H9 (cell line): ENCODE results near the gene ARID1B. TPM values are rescaled to one million over a fixed set of nuclear protein-coding genes. Genes with fewer than 3 reads are reported as not detected.
A peak's percentile ranks its signal among the peaks of the same experiment; 100 is the strongest.

ENCODE experiments used
- DNase-seq: peaks from one replicate; pipeline ENCODE4 v3.0.0-alpha.2; 2017
- H2AFZ ChIP-seq: one replicate; pipeline ENCODE4 v1.6.1; 2013; ENCODE audit warnings: mild to moderate bottlenecking, low read length, control low read depth, moderate library complexity
- H2AK5ac ChIP-seq: 2 replicates; pipeline ENCODE4 v1.6.1; 2013; ENCODE audit warnings: low read length, control low read depth, mixed read lengths; ENCODE audit not compliant: insufficient read length
- H2BK120ac ChIP-seq: one replicate; pipeline ENCODE4 v1.6.1; 2013; ENCODE audit warnings: low read depth, mild to moderate bottlenecking, low read length, control low read depth, inconsistent platforms; ENCODE audit not compliant: poor library complexity, severe bottlenecking
- H2BK12ac ChIP-seq: 2 replicates; pipeline ENCODE4 v1.6.1; 2013; ENCODE audit warnings: low read length, control low read depth, mixed read lengths, low read depth; ENCODE audit not compliant: insufficient read length
- H2BK15ac ChIP-seq: 2 replicates; pipeline ENCODE4 v1.6.1; 2013; ENCODE audit warnings: low read depth, low read length, control low read depth
- H2BK20ac ChIP-seq: one replicate; pipeline ENCODE4 v1.6.1; 2013; ENCODE audit warnings: low read depth, mild to moderate bottlenecking, low read length, control low read depth, inconsistent platforms; ENCODE audit not compliant: poor library complexity, severe bottlenecking
- H2BK5ac ChIP-seq: 2 replicates; pipeline ENCODE4 v1.6.1; 2013; ENCODE audit warnings: low read length, control low read depth, mixed read lengths; ENCODE audit not compliant: insufficient read length
- H3K14ac ChIP-seq: 2 replicates; pipeline ENCODE4 v1.6.1; 2013; ENCODE audit warnings: low read length, control low read depth; ENCODE audit not compliant: insufficient read depth
- H3K18ac ChIP-seq: 2 replicates; pipeline ENCODE4 v1.6.1; 2013; ENCODE audit warnings: low read depth, mild to moderate bottlenecking, mixed read lengths, low read length, control low read depth; ENCODE audit not compliant: insufficient read length
- H3K23ac ChIP-seq: 2 replicates; pipeline ENCODE4 v1.6.1; 2013; ENCODE audit warnings: low read length, control low read depth, mixed read lengths, low read depth; ENCODE audit not compliant: insufficient read length
- H3K23me2 ChIP-seq: 2 replicates; pipeline ENCODE4 v1.6.1; 2013; ENCODE audit warnings: low read depth, mild to moderate bottlenecking, mixed read lengths, low read length, control low read depth; ENCODE audit not compliant: insufficient read length, poor library complexity, severe bottlenecking
- H3K27ac ChIP-seq: 2 replicates; pipeline ENCODE4 v1.5.1; 2013; ENCODE audit warnings: low read length, control low read depth, mixed read lengths, low read depth; ENCODE audit not compliant: insufficient read length
- H3K27me3 ChIP-seq: 2 replicates; pipeline ENCODE4 v1.6.1; 2013; ENCODE audit warnings: low read length, control low read depth, inconsistent platforms; ENCODE audit not compliant: insufficient read depth
- H3K4ac ChIP-seq: 2 replicates; pipeline ENCODE4 v1.6.1; 2013; ENCODE audit warnings: low read depth, mild to moderate bottlenecking, control low read depth, inconsistent platforms, low read length, moderate library complexity
- H3K4me1 ChIP-seq: 2 replicates; pipeline ENCODE4 v1.6.1; 2013; ENCODE audit warnings: low read length, control low read depth, inconsistent platforms; ENCODE audit not compliant: insufficient read depth
- H3K4me2 ChIP-seq: 2 replicates; pipeline ENCODE4 v1.6.1; 2013; ENCODE audit warnings: low read length, control low read depth, mixed read lengths; ENCODE audit not compliant: insufficient read length, insufficient read depth
- H3K56ac ChIP-seq: 2 replicates; pipeline ENCODE4 v1.6.1; 2013; ENCODE audit warnings: low read depth, mild to moderate bottlenecking, mixed read lengths, low read length, control low read depth; ENCODE audit not compliant: insufficient read length
- H3K79me1 ChIP-seq: 2 replicates; pipeline ENCODE4 v1.6.1; 2013; ENCODE audit warnings: low read depth, mild to moderate bottlenecking, moderate library complexity, low read length, control low read depth, inconsistent platforms; ENCODE audit not compliant: insufficient read depth, poor library complexity, severe bottlenecking
- H3K79me2 ChIP-seq: 2 replicates; pipeline ENCODE4 v1.6.1; 2013; ENCODE audit warnings: low read length, control low read depth, inconsistent platforms; ENCODE audit not compliant: insufficient read depth
- H3K9ac ChIP-seq: 2 replicates; pipeline ENCODE4 v1.6.1; 2013; ENCODE audit warnings: low read length, control low read depth, mixed read lengths; ENCODE audit not compliant: insufficient read length; ENCODE audit errors: extremely low read depth
- H3K9me3 ChIP-seq: one replicate; pipeline ENCODE4 v1.6.1; 2013; ENCODE audit warnings: low read depth, low read length, inconsistent platforms; ENCODE audit not compliant: control insufficient read depth
- H3T11ph ChIP-seq: one replicate; pipeline ENCODE4 v1.6.1; 2013; ENCODE audit warnings: mild to moderate bottlenecking, low read length, control low read depth, inconsistent platforms
- H4K20me1 ChIP-seq: one replicate; pipeline ENCODE4 v1.6.1; 2013; ENCODE audit not compliant: control insufficient read depth, insufficient read length, insufficient read depth
- H4K5ac ChIP-seq: 2 replicates; pipeline ENCODE4 v1.6.1; 2013; ENCODE audit warnings: low read depth, mild to moderate bottlenecking, mixed read lengths, low read length, control low read depth; ENCODE audit not compliant: insufficient read length
- H4K8ac ChIP-seq: replicated peaks from 2 replicates; pipeline ENCODE4 v1.6.1; 2013; ENCODE audit warnings: low read length, control low read depth, mixed read lengths, low read depth; ENCODE audit not compliant: insufficient read length
- H4K91ac ChIP-seq: 2 replicates; pipeline ENCODE4 v1.6.1; 2013; ENCODE audit warnings: low read depth, mild to moderate bottlenecking, moderate library complexity, mixed read lengths, low read length, control low read depth; ENCODE audit not compliant: insufficient read length
- H3K27ac Mint-ChIP-seq, 3 experiments: 2 replicates in 2 of 3; 3 replicates in 1 of 3; pipeline ENCODE4 v1.8.0; 2020 to 2021; ENCODE audit warnings: mixed read lengths in 3 of 3, mild to moderate bottlenecking in 1 of 3, moderate library complexity in 1 of 3
- H3K27me3 Mint-ChIP-seq: 2 replicates; pipeline ENCODE4 v1.8.0; 2021; ENCODE audit warnings: low read depth, mild to moderate bottlenecking, moderate library complexity, mixed read lengths
- H3K36me3 Mint-ChIP-seq, 3 experiments: 2 replicates in 2 of 3; 3 replicates in 1 of 3; pipeline ENCODE4 v1.8.0; 2020 to 2021; ENCODE audit warnings: low read depth in 3 of 3, mixed read lengths in 3 of 3; ENCODE audit not compliant: insufficient read depth in 1 of 3
- H3K4me1 Mint-ChIP-seq, 2 experiments: 2 replicates each; pipeline ENCODE4 v1.8.0; 2020; ENCODE audit warnings: mixed read lengths in 2 of 2
- H3K4me3 Mint-ChIP-seq, 2 experiments: 2 replicates in 1 of 2; 3 replicates in 1 of 2; pipeline ENCODE4 v1.8.0; 2020 to 2021; ENCODE audit warnings: mild to moderate bottlenecking in 2 of 2, mixed read lengths in 2 of 2, moderate library complexity in 1 of 2
- H3K9me3 Mint-ChIP-seq, 2 experiments: 2 replicates in 1 of 2; 3 replicates in 1 of 2; pipeline ENCODE4 v1.8.0; 2020; ENCODE audit warnings: mild to moderate bottlenecking in 2 of 2, mixed read lengths in 2 of 2, moderate library complexity in 1 of 2
- WGBS: extraction: QIAGEN DNeasy Blood & Tissue Kit; methylation state at CpG from one replicate; pipeline ENCODE4 v1.1.7; 2013; ENCODE audit warnings: missing lambda C conversion rate, low lambda C conversion rate, mixed read lengths; ENCODE audit not compliant: insufficient read length; ENCODE audit errors: extremely low coverage; 5-methylcytosine and 5-hydroxymethylcytosine counted together
- total RNA-seq: library from RNA; stranded (reverse); gene quantifications from 2 replicates; pipeline ENCODE4 v1.2.1, GENCODE V29; 2021
- TF ChIP-seq, protein P1 (sequence below): fragments of 200-600 bp; sonication (generic); conservative IDR thresholded peaks from 3 replicates; pipeline ENCODE4 v1.8.0; 2021; ENCODE audit warnings: antibody characterized with exemption, mild to moderate bottlenecking

The ARID1B gene
- total RNA-seq, 1 experiment from 2014 or later, result 88.2 TPM

GRCh38 chr6:157131250-157131649, 354.1 kb downstream of the ARID1B start:
- no peak overlapping the region for H3K56ac ChIP-seq
- no peak overlapping the region for H2BK20ac ChIP-seq
- no peaks in the 10 kb centered on the region for H4K20me1 ChIP-seq
- H2BK5ac ChIP-seq, result no peak overlapping the region
- no peaks in the 10 kb centered on the region for H3K27me3 ChIP-seq
- no peak overlapping the region for H3K9ac ChIP-seq
- no peaks in the 10 kb centered on the region for H3K9me3 Mint-ChIP-seq
- H3K4me1 ChIP-seq, result no peaks in the 10 kb centered on the region
- no peak overlapping the region for H3K27ac ChIP-seq
- H3K4ac ChIP-seq, result no peak overlapping the region
- no peaks in the 10 kb centered on the region; the same call in 1 of the 2 replicates for H3K27me3 Mint-ChIP-seq
- no peak overlapping the region for H4K91ac ChIP-seq
- H3K27ac Mint-ChIP-seq, result peak overlapping the region in 2 of 3 experiments; percentile 24 to 50; a peak in 4 of 7 replicates
- no peak for DNase-seq
- H3K18ac ChIP-seq, result no peak overlapping the region
- H3T11ph ChIP-seq, result no peak overlapping the region
- peaks cover 1 to 33% (median 25%) of the 10 kb centered on the region in 3 experiments; a peak in 6 of 7 replicates for H3K36me3 Mint-ChIP-seq
- no peak overlapping the region for H4K8ac ChIP-seq
- no peaks in the 10 kb centered on the region for H3K79me2 ChIP-seq
- no peak overlapping the region for H2BK15ac ChIP-seq
- H2BK120ac ChIP-seq, result no peak overlapping the region
- WGBS, result no CpG with 5 or more reads among the region's 8 CpGs
- H3K4me2 ChIP-seq, result no peak overlapping the region
- H3K14ac ChIP-seq, result no peak overlapping the region
- peaks cover 2% of the 10 kb centered on the region for H3K79me1 ChIP-seq
- H2BK12ac ChIP-seq, result no peak overlapping the region
- H3K4me3 Mint-ChIP-seq, result no peak overlapping the region
- H2AFZ ChIP-seq, result no peak overlapping the region
- TF ChIP-seq, protein P1, sequence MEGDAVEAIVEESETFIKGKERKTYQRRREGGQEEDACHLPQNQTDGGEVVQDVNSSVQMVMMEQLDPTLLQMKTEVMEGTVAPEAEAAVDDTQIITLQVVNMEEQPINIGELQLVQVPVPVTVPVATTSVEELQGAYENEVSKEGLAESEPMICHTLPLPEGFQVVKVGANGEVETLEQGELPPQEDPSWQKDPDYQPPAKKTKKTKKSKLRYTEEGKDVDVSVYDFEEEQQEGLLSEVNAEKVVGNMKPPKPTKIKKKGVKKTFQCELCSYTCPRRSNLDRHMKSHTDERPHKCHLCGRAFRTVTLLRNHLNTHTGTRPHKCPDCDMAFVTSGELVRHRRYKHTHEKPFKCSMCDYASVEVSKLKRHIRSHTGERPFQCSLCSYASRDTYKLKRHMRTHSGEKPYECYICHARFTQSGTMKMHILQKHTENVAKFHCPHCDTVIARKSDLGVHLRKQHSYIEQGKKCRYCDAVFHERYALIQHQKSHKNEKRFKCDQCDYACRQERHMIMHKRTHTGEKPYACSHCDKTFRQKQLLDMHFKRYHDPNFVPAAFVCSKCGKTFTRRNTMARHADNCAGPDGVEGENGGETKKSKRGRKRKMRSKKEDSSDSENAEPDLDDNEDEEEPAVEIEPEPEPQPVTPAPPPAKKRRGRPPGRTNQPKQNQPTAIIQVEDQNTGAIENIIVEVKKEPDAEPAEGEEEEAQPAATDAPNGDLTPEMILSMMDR, result no peak
- H3K23me2 ChIP-seq, result no peaks in the 10 kb centered on the region
- no peak overlapping the region for H2AK5ac ChIP-seq
- H3K23ac ChIP-seq, result no peak overlapping the region
- no peak overlapping the region for H4K5ac ChIP-seq
- no peaks in the 10 kb centered on the region for H3K9me3 ChIP-seq
- peaks cover 2 to 6% of the 10 kb centered on the region in 2 experiments for H3K4me1 Mint-ChIP-seq
